Loucy (cell line): ENCODE measurements around the gene MYCL.

Experiments used
- CTCF ChIP-seq: fragments of 200-600 bp; sonication (generic); conservative IDR thresholded peaks from 2 replicates; pipeline ENCODE4 v1.5.1; 2014; ENCODE audit warnings: mild to moderate bottlenecking, antibody characterized with exemption, low read length
- EZH2phosphoT487 ChIP-seq: fragments of 200-600 bp; IDR thresholded peaks from 2 replicates; pipeline ENCODE4 v1.6.1; 2018; ENCODE audit warnings: antibody characterized with exemption, mild to moderate bottlenecking, moderate library complexity, borderline replicate concordance

- TF ChIP-seq CTCF, result no peak
- no peak for TF ChIP-seq EZH2phosphoT487
These were observed 11.4 kb downstream of the MYCL start for GRCh38 chr1:39890273-39890672.
